GM10266 (cell line): Measurements from ENCODE around the gene CMPK2.

Experiments used
- DNase-seq: peaks from one replicate; pipeline ENCODE4 v3.0.0; 2012; ENCODE audit errors: extremely low spot score
- TF ChIP-seq, protein P1 (sequence below): IDR thresholded peaks from 2 replicates; pipeline ENCODE4 v1.5.1; 2012; ENCODE audit warnings: mild to moderate bottlenecking, low read depth; ENCODE audit not compliant: control insufficient read depth, insufficient read depth; ENCODE audit errors: missing control alignments

Gene CMPK2

DNA sequence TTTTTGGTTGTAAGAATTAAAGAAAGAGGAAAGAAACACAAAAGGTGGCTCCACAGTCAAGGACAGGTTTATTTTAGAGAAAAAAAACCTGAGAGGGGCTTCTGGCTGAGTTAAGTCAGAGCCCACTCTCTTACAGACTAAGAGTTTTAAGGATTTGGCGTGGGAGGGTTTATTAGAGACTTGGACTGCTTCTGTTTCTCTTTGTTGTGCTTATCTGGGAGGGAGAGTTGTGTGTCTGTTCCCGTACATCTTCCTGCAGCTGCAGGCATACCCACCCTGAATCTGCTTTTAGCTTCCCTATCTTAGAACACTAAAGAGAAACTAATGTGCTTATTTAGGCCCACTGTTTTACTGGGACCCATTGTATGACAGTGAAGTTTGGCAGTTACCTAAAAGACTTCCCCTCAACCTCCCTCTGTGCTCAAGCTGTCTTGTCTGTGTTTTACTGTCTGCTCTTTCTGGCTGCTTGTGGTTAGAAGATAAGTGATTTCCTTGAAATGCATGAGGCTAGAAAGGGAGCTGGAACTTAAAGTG is 14.6 kb upstream of the CMPK2 start:
- TF ChIP-seq, protein P1, sequence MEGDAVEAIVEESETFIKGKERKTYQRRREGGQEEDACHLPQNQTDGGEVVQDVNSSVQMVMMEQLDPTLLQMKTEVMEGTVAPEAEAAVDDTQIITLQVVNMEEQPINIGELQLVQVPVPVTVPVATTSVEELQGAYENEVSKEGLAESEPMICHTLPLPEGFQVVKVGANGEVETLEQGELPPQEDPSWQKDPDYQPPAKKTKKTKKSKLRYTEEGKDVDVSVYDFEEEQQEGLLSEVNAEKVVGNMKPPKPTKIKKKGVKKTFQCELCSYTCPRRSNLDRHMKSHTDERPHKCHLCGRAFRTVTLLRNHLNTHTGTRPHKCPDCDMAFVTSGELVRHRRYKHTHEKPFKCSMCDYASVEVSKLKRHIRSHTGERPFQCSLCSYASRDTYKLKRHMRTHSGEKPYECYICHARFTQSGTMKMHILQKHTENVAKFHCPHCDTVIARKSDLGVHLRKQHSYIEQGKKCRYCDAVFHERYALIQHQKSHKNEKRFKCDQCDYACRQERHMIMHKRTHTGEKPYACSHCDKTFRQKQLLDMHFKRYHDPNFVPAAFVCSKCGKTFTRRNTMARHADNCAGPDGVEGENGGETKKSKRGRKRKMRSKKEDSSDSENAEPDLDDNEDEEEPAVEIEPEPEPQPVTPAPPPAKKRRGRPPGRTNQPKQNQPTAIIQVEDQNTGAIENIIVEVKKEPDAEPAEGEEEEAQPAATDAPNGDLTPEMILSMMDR, result no peak
- DNase-seq, result no peak

DNA sequence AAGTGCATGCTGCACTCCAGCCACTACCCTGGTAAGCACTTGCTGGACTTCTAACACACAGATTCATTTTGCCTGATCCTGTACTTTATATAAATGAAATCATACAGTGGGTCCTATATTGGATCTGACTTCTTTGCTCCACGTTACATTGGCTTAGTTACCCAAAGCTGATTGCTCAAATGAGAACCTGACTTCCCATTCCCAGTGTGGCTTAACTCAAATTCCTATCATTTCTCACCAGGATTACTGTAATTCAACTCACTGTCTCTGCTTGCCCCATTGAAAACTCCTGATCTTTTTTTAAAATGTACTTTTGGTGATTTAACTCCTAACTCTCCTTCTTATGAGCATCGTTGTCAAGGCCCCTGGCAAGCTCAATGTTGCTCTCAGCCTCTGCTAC is 13.3 kb upstream of the CMPK2 start:
- TF ChIP-seq, protein P1, result no peak
- no peak for DNase-seq

DNA sequence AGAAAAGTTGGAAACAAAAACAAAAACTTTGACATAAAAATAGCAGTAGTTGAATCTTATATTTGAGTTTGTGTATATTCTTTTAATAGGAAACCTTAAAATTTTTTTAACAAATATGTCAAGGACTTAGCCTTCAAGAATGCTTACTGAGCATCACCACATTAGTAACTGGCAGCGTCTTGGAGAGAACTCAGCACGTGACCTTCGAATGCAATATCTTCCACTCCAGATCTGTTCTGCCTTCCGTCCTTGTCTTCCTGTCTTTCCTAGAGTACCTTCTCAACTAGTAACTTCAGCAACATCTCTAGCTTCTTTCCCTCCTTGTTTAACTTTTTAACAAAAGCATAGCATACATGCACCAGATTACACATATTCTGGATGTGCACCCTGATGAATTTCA is 12.8 kb upstream of the CMPK2 start:
- TF ChIP-seq, protein P1, result no peak
- no peak for DNase-seq

DNA sequence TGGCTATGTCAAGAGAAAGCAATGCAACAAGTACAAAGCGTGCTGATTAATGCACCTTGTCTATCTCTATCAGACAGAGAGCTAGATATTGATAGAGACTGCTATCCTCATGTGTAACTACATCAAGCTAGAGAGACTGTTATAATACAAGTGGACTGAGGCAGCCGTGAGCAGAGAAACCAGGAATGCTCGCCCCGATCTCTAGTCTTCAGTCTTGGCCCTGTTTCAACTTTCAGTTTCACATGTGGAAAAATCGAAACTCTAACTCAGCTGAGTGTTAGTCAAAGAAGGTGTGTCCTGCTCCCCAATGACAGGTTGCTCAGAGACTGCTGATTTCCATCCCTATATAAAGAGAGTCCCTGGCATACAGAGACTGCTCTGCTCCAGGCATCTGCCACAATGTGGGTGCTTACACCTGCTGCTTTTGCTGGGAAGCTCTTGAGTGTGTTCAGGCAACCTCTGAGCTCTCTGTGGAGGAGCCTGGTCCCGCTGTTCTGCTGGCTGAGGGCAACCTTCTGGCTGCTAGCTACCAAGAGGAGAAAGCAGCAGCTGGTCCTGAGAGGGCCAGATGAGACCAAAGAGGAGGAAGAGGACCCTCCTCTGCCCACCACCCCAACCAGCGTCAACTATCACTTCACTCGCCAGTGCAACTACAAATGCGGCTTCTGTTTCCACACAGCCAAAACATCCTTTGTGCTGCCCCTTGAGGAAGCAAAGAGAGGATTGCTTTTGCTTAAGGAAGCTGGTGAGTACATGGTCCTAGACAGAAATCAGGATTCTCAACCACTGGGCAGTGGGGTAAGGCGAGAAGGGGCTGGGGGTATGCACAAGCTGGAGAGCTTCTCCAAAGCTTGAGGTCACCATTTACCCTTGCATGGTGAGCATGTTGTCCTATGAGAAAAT is 11.9 kb upstream of the CMPK2 start, which contains the start of gene RSAD2:
TSS of gene RSAD2 (plus strand) at position 376 of the 903 bp plus-strand sequence. CDS start at position 400, 24 bp downstream.
- TF ChIP-seq, protein P1, result no peak
- peak; percentile 28 for DNase-seq

DNA sequence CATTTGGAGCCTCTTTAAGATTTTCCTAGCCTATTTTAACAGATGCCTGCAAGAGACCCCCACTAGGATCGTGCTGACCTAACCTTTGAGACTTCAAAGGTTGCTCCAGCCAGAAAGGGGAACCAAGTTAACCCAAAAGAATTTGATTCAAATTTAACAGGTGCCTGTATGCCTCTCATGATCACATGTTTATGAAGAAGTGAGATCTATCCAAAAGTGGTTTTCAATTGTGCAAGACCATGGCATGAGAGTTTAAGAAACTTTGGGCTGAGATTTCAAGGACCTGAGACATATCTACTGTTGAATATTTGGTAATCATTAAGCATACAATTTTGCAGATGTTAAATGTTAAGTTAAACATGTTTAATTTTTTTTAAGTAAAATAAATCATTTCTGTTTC is 10.6 kb upstream of the CMPK2 start:
- TF ChIP-seq, protein P1, result no peak
- no peak for DNase-seq

DNA sequence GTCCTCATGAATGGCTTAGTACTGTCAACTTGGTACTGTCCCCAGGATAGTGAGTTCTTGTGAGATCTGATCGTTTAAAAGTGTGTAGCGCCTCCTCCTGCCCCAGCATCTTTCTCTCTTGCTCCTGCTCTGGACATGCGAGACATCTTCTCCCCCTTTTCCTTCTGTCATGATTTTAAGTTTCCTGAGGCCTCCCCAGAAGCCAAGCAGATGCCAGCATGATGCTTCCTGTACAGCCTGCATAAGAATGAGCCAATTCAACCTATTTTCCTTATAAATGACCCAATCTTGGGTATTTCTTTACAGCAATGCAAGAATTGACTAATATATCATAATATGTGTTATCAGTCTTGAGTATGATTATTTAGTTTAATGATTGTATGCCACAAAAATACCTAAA is 8.3 kb upstream of the CMPK2 start:
- TF ChIP-seq, protein P1, result no peak
- DNase-seq, result no peak

DNA sequence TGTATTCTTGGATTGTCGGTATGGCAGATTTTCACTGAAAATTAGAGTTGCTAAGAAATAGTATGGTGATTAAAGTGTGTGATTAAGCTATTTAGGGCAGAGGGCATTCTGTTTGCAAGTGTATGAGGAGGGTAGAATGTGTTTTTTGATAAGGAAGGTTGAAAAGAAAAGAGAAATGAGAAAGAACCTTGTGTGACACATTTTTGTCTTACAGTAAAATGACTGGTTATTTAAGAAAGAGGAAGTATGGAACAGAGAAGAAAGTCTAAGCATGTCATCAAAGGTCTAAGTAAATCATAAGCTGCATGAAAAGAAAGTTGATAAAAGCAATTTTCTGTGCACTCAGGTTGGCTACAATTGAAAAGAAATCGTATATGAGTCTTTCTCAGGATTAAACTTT is 6.7 kb upstream of the CMPK2 start:
- no peak for DNase-seq
- TF ChIP-seq, protein P1, result no peak
